HS-27A (cell line): ENCODE results near the gene CELF2.

ENCODE experiments used
- DNase-seq: peaks from one replicate; pipeline ENCODE4 v3.0.0-alpha.2; 2012; ENCODE audit warnings: low read depth, missing footprints

The CELF2 gene

DNA sequence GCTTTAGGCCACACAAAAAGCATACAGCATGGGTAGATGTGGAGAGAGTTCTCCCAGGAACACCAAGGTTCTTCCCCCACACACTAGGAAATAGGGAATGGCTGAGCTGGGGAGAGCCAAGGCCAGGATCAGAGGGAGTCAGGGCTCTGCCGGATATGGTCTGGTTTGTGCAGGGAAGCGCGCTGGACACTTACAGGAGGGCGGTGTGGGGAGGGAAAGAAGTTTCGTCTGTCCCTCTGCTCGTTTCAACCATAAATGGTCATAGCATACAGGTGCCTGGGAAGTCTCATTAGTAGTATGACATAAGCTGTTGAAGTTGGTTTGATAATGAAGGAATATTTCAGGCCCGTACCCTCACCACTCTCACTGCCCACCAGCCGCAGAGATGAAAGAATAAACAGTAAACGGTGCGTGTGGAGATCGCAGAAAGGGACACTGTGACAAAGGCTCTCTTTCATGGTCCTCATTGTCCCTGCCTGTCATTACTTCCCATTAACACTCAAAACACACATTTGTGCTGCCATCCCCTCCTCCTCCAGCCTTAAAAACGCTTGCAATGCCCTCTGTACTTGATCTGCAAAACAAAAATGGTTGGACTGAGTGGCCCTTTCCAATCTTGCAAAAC lies 207.2 kb downstream of the CELF2 start:
- no peak for DNase-seq

DNA sequence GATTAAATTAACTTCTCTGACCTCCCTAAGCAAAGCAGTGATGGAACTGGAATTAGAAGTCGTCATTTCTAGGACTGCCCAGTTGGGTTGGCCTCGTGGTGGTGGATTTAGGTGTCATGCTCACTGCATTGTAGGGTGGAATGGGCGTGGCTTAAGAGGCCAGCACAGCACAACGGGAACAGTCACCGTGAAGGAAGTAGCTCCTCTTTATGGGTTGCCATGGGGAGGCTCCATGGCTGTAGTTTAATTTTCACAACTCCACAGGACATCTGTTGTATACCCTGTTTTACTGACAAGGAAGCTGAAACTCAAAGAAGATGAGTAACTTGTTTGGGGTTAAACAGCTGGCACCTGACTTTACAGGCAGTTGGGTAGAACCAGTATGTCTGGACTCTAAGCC lies 208.3 kb downstream of the CELF2 start:
- DNase-seq, result no peak

DNA sequence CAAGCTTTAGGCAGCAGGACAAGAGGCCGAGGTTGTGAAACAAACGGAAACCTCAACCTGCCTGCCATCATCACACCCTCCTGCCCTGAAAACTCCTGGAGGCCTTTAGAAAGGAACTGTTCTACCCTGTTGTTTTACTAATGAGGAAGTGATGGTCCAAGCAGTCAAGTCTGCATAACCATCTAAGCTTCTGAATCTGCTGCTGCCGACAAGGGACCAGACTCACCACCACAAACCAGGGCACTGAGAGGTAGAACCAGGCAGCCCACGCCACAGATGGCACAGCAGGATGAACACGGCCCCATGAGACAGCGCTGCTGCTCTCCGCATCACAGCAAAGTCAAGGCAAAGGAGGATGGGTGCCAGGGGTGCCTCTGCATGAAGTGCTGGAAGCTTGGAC lies 209.4 kb downstream of the CELF2 start:
- DNase-seq, result no peak

DNA sequence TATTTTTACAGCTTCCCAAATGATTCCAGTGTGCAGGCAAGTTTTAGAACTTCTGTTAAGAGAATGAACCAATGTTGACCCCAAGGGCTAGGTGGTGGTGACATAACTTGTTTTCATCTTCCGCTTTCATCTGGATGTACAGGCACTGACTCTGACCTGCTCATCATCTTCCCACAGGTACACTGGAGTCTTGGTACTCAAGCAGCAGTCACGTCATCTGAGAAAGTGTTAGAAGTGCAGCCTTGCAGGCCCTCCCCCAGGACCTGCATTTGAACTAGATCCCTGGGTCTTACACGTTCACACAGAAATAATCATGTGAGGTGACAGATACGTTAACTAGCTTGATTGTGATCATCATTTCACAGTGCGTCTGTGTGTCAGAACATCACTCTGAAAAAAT lies 212.2 kb downstream of the CELF2 start:
- DNase-seq, result no peak

DNA sequence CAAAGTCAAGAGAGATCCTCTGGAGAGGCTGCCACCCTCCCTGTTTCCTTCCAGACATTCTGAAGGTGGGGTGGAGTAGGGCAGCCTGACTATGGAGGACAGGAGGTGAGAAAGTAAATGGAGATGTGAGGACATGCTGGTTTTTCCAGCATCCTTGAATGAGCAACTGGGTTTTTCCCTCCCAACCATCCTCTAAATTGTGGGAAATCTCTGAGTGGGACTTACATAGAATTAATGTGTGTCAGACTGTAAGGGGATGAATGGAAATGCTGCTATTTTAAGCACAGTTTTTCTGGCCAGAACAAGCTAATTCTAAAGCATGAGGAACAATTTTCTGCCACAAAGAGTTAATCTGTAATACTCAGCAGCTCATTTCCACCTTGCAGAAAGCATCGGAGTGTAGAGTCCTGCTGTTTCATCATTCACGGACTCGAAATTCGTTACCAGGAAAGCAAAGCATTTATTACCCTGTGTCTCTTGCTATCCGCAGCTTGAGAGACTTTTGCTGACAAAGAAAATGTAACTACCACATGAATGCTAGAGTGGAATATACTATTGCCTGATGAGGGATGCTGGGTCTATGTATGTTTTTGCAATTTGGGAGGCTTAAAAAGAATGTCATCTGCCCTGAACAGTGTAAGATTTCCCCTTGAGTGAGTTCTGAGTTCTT lies 213.0 kb downstream of the CELF2 start:
- DNase-seq, result no peak

DNA sequence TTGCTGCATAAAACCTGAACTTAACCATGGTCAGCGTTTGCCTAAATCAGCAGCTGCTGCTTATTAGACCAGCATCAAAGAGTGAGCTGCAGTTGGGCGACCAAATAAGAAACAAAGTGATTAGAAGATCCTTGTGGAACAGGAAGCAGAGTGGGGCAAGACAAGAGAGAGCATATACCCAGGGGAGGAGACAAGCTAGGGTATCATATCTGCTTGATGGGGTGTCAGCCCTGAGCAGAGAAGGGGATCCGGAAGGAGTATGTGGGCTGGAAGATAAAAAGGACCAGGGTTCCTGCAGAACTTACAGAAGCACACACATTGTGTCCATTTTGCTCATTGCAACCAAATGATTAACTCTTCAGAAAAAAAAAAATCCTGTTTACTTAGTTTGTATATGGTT lies 213.6 kb downstream of the CELF2 start:
- no peak for DNase-seq

DNA sequence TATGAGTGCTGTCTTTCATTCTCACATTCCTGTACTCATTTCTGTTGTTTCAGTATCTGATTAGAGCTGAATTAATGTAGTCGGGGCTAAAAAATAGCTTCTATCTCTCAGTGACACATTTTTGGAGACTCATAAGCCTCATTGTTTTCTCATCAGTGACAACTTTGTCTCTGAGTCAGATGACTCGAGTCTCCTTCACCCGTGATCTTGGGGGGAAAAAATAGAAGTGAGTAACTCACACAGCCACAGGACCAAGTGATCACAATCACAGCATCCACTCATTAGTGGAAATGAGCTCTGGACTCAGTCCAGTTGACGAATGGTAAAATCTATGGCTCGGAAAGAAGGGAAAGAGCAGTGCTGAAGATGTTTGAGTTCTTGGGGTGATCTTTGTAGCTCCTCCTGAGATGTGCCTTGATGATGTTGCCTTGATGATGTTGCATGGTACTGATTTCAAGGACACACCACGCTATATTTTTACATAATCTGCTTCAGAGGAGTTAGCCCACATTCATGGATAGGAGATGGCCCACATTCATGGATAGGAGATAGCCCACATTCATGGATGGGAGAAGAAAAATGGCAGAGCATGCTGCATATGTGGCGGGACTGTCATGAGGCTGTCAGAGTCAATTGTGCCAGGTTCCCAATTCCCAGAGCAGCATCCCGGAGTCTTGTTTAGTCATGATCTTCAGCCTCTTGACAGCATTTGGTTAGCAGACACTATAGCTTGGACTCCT lies 214.7 kb downstream of the CELF2 start:
- no peak for DNase-seq

DNA sequence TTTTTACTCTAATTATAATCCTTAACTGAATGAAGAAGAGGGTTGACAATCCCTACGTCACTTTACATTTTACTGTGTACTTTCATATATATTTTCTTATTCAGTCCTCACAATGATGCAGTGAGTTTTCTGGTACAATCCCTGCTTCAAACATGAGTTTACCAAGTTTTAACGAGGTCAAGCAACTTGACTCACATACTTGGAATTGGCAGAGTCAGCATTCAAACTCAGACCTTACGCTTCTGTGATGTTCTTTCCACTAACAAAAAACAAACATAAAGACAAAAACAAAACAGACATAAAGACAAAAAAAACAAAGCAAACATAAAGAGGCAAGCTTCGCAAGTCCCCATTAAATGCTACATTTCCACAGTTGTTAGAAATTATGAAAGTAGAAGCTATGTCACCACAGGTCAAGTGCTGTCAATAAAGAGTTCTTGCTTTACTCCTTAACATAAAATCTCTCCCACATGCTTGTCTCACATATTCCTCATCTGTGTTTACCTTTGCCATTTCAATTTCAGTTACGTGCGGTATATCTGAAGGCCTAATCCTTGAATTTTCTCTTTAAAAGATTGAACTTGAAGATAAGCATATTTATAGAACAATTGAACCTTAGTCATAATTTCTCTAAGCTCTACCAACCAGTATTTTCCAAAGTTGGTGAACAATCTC lies 217.3 kb downstream of the CELF2 start:
- no peak for DNase-seq

DNA sequence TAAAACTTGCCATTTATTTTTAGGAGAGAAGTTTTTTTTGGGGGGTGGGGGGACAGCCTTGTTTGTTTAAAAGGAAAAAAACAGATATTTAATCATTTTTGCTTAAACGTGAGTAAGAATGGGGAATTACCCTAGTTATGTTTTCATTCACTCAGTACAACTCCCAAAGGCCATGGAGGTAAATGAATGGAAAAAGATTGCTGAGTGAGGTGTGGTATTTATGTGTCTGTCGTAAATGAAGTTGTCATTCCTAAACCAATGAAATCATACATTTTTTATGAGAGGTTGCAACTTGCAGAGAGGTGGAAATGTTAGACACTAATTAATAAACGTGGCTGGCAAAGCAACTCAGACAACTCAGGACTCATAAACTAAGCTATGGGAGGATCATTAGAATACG lies 218.1 kb downstream of the CELF2 start:
- DNase-seq, result no peak

DNA sequence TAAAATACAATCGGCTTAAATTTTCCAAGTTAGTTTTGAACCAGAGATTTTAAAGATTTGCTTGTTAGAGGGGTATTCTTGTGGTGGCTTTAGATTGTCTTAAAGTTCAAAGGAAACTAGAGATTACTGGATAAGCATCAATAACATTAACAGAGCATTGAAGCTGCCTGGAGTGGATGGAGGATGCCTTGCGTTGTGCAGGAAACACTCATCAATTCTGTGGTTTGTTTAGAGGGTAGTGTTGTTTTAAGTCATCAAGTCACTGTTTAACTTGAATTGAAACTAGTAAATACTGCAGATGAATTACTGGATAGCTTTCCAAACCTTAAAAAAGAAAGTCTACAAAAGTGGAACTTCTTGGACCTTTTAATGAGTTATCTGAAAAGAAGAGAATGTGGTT lies 218.6 kb downstream of the CELF2 start:
- DNase-seq, result no peak

DNA sequence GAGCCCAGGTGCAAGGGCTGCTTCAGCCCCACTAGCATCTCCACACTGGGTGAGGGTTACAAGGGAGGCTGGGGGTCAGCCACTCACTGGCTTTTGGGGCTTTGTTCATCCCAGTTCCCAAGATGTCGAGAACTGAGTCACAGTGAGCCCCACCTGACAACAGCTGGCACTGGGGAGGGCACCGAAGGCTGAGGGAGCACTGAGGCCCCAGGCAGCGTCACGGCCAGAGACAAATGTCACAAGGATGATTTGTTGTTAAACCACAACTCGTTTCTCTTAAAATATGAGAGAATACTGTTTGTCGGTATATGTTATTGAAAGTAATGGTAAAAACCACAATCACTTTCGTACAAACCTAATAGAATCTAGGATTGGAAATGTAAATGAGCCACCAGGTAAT lies 219.9 kb downstream of the CELF2 start:
- no peak for DNase-seq

DNA sequence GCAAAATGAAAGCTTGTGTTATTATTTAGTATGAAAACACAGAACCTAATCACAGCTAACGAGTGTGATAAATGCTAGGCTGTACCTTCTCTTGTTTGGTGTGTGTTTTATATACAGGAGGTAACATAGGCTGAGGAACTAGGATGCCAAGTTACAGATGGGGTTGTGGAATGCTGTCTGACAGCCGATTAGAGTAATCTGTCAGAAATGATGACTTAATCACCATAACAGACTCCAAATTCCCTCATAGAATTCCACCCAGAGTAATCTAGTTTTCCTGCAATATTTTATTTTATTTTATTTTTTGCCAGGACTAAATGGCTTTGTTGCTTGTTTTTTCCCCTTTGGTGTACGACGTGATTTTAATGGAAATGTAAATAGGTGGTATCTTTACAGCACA lies 221.2 kb downstream of the CELF2 start:
- no peak for DNase-seq

DNA sequence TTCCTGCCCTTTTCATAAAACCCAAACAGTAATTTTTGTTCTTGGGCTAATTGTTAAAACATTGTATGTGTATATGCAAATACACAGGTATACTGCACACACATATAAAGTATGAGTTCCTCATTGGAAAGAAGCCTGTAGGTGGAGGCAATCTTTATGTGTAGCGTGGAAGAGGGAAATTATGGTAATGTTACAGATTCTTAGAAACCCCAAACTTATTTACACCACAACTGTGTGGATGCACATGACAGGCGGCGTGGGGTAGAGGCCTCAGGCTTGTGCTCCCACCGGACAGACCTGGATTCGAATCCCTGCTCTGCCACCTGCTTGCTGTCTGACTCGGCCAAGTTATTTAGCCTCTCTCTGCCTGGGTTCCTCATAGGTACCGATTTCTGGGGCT lies 223.0 kb downstream of the CELF2 start:
- DNase-seq, result no peak

DNA sequence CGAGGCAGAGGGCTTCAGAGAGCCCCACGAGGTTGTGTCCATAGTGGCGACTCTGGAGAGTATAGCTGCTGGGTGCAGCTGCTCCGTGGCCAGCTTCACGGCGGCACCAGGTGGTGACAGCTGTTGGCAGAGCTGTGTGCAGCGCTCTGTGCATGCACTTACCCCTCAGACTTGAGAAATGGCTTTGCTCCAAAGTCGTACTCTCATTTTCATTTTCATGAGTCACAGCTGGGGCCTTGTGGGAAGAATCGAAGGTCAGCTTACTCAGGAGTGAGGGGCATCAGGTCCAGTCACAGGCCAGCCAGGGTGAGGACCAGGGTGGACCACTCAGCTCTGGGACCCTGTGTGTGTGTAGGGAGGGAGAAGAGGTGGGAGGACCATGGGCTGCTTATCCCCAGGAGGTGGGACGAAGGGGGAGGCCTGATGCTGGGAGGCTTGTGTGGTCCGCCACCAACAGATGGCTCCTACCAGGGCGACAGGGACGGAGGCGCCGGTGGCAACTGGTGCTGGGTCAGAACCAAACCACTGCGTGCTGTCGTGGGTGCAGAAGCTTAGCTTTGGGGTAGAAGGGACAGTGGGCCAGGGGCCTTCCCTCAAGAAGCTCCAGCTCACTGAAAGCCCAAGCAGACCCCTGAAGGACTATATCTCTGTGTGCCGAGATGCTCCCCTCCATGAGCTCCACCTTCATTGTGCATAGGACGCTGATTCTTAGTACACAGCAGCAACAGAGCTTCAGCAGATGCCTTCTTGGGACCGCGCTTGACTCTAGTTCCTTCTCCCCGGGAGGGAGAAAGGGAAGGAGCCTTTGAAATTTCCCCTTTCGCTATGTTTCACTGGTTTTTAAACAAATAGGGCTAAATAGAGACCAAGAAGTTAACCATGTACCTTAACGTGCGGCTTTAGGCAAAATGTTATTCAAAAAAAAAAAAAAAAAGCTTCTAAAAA lies 225.0 kb downstream of the CELF2 start:
- DNase-seq, result no peak

DNA sequence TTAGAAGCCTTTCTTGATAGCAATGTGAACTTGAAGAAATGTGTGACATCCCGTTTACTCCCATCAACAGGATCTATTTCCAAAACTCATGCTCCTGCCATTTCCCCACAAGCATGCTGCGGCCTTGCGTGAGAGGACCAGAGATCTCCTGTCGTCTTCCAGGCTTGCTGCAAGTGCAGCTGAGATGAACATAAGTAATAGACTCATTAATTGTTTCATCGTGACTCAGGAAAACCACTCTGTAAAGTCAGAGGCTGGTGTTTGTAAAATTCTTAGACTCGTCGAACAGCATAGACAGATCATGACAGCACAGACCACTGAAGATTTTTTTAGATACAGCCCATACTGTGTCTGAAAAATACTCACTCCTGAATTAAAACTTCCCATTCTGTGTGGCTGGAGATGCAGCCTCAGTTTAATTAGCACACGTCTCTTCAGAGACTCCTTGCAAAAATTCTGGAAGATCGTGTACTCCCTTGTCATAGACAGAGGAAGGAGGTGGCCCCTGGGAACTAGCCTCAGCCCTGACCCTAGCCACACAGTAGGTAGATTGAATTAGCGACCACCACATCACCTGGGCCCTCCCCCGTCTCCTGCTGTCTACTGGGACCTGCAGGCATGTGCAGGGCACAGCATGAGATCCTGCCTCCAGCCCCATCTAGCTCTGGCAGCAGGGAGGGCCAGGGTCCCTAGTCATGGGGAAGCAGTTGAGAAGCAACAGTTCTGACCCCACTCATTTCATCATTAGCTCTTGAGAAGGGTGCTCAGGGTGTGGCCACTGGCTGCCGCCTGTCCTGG lies 226.0 kb downstream of the CELF2 start:
- no peak for DNase-seq

DNA sequence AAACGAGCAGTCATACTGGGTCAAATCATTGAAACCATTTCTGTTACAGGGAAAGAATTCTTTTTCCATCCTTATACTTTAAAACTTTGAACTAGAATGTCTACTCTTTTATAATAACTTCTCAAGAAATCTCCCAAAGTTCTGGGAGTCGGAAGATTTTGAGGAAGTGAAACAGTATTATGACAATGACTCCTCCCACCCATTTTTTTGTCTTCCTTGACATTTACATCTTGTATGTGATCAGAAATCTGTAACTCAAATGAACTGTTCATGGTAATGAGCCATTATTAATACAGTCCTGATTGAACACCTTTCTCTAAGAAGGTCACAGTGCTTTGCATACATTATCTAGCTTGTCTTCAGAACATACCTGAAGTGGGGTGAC lies 227.4 kb downstream of the CELF2 start:
- no peak for DNase-seq

DNA sequence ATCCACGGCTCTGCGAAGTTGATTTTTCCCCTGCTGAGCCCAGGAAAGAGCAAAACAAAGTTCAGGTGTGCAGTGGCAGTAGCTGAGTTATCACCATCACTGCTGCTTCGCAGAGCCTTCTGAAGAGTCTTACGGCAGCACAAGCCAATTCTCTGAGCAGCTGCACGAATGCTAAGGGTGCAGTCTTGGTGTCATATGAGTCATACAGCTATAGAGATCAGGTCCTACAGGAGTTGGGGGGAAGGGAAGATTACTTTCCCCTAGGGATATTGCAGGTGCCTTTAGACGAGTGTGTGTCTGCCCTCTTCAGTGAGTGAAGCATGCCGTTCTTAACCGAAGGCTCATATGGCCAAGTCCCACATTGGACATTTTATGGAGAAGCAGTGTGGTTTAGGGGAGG lies 227.8 kb downstream of the CELF2 start:
- no peak for DNase-seq

DNA sequence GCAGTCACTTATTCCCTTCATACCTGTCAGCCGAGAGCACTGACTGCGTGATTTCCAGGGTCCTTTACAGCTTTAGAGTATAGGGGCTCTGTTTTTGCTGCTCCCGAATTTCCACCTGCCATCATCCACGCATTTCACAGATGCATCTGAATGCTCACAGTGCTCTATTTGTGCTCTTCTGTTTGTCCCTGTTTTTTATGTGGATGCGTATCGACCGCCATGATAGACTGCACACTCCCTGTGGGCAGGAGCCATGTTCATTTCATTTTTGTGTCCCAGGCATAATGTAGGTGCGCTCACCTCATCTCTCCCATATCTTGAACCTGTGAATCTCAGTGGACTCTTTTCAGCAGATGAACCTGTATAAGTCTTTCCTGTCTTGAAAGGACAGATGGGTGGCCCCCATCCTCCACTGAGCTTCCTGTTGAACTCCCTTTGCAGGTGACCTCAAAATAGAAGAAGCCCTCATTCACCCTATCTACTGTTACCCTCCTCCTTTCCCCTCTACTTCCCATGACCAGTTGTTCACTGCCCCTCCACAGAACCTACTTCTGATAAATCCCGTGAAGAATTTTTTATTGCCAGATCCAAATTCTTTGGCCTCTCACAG lies 228.4 kb downstream of the CELF2 start:
- no peak for DNase-seq

DNA sequence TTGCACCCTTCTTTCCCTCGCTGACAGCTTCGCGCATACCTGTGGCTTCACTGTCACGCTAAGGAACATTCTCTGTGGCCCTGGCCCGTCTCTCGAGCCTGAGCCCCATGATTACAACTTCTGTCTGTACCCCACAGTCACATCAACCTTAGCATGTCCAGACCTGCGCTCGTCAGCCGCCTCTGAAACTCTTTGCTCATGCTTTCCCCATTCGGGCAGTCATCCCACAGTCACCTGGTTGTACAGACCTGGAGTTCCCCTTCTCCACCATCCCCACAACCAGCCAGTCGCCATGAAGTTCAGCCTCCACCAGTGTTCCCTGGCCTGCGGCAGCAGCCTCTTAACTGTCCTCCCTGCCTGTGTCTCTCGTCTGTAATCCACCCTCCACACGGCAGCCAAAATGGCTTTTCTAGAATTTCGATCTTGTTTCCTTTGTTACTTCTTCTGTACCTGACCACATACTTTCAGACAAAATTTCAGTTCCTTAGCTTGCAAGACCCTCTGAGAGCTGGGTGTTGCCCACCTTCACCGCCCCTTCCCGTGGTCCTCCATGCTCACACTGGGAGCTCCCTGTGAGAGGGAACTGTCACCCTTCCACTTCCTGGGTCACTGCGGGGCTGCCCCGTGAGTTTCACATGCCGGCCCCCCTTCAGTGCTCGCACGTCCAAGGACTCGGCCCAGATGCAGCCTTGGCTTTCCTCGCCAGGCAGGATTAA lies 229.2 kb downstream of the CELF2 start:
- no peak for DNase-seq
